HG02943 (cell line): ENCODE data around the gene LRFN5.

Source experiments
- ATAC-seq: cut with Tn5 transposase; IDR thresholded peaks from one replicate; pipeline ENCODE4 v1.9.1; 2021; ENCODE audit warnings: mild to moderate bottlenecking, low read depth, moderate library complexity; ENCODE audit not compliant: unreplicated experiment

Gene LRFN5

GRCh38 chr14:41761204-41761603 is 154.5 kb downstream of the LRFN5 start:
- no peak for ATAC-seq

- ATAC-seq = no peak
Measured at GRCh38 chr14:41766772-41767171, 160.1 kb downstream of the LRFN5 start.

- ATAC-seq = no peak
Measured at GRCh38 chr14:41773536-41774279, 167.0 kb downstream of the LRFN5 start.

- no peak for ATAC-seq
Measured at GRCh38 chr14:41782511-41782910, 175.8 kb downstream of the LRFN5 start.

- ATAC-seq = no peak
Measured at GRCh38 chr14:41783403-41783802, 176.7 kb downstream of the LRFN5 start.

- ATAC-seq = no peak
Measured at GRCh38 chr14:41785696-41786095, 179.0 kb downstream of the LRFN5 start.

GRCh38 chr14:41799817-41800216 is 193.1 kb downstream of the LRFN5 start:
- ATAC-seq = no peak

- no peak for ATAC-seq
Measured at GRCh38 chr14:41805633-41806032, 199.0 kb downstream of the LRFN5 start.

- no peak for ATAC-seq
Measured at GRCh38 chr14:41806366-41806975, 199.8 kb downstream of the LRFN5 start.

GRCh38 chr14:41810362-41810761 is 203.7 kb downstream of the LRFN5 start:
- ATAC-seq = no peak

GRCh38 chr14:41817626-41818025 is 210.9 kb downstream of the LRFN5 start:
- no peak for ATAC-seq

GRCh38 chr14:41824441-41824840 is 217.8 kb downstream of the LRFN5 start:
- ATAC-seq = no peak

GRCh38 chr14:41825622-41826021 is 218.9 kb downstream of the LRFN5 start:
- ATAC-seq = no peak

- ATAC-seq = no peak
Measured at GRCh38 chr14:41830714-41831406, 224.2 kb downstream of the LRFN5 start.

GRCh38 chr14:41839661-41840060 is 233.0 kb downstream of the LRFN5 start:
- no peak for ATAC-seq

- no peak for ATAC-seq
Measured at GRCh38 chr14:41859336-41859735, 252.7 kb downstream of the LRFN5 start.

- ATAC-seq = no peak
Measured at GRCh38 chr14:41860586-41860985, 253.9 kb downstream of the LRFN5 start.

GRCh38 chr14:41865894-41866293 is 259.2 kb downstream of the LRFN5 start:
- ATAC-seq = no peak

- ATAC-seq = no peak
Measured at GRCh38 chr14:41868396-41868795, 261.7 kb downstream of the LRFN5 start.

GRCh38 chr14:41872931-41873685 is 266.4 kb downstream of the LRFN5 start:
- no peak for ATAC-seq
